ENCODE measurements around the gene CD300H. TPM values are rescaled to one million over a fixed set of nuclear protein-coding genes. Genes with fewer than 3 reads are reported as not detected.

Gene CD300H
- total RNA-seq, 1 experiment from 2014 or later: not detected

DNA sequence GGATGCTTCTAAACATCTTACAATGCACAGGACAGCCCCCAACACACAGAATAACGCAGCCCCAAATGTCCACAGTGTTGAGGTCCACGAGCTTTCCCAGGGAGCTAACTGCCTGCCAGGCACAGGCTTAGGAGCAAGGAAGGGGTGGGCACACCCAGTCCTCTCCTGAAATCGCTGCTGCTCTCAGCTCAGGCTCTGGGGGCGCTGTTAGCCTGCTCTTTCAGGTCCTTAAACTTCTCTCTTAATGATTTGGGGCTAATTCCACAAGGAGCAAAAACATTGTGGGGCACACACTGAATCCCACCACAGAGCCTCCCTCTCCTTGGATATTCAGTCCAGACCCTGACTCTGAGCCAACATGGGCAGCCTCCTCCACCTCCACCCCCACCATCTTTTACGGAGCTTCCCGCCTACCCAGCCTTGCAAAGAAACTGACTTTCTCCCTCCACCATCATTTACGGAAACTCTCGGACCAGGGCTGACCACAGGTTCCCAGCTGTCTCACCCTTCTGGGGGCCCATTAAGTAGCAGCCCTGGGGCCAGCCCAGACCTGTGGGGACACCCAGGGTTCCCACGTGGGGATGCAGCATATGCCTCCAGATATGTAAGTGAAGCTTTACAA, 1.1 kb downstream of the CD300H start:
- Histone ChIP-seq H2AFZ (ENCODE audit: low read depth, low read length, poor library complexity, severe bottlenecking) (no peak overlapping the region), H3K36me3 (ENCODE audit: control insufficient read depth in 1 of 2, insufficient read depth in 2 of 2, low read length in 2 of 2) (no peaks in the 10 kb centered on the region), H3K27ac (ENCODE audit: low read depth, low read length) (no peak overlapping the region), H3K4me1 (ENCODE audit: control insufficient read depth in 1 of 2, insufficient read depth in 2 of 2, low read length in 2 of 2) (peaks cover 14 to 25% of the 10 kb centered on the region in 2 experiments), H3K4me2 (ENCODE audit: low read length) (no peak overlapping the region), H3K9ac (ENCODE audit: low read length) (no peak overlapping the region), H3K27me3 (ENCODE audit: insufficient read depth, low read length) (peaks cover 10% of the 10 kb centered on the region; the same call in 1 of the 2 replicates), H3K4me3 (replicated peaks in 1 of 2; ENCODE audit: low read depth in 1 of 2, low read length in 2 of 2) (no peak overlapping the region), H3K9me2 (ENCODE audit: insufficient read depth) (no peaks in the 10 kb centered on the region), H3K79me2 (ENCODE audit: insufficient read depth, low read length) (no peaks in the 10 kb centered on the region), H3K9me3 (ENCODE audit: control insufficient read depth in 1 of 2, insufficient read depth in 1 of 2, low read depth in 1 of 2, low read length in 2 of 2) (no peaks in the 10 kb centered on the region), H4K20me1 (ENCODE audit: insufficient read depth) (no peaks in the 10 kb centered on the region)
- ChIA-PET RAD21 (ENCODE audit: low non-redundant PET in 1 of 2, low total read pairs in 2 of 2, uncharacterized antibody in 2 of 2, unreplicated experiment in 2 of 2) (interaction anchor here (0.5 to 1.5 kb wide), 5 partner anchors 12 to 222 kb away, joined by 3 to 7 read pairs (median 4); no protein-coding TSS in a partner anchor), POLR2A (interaction anchor here (1.6 kb wide), 1 partner anchor 91 kb away, joined by 6 read pairs; no protein-coding TSS in a partner anchor), CTCF (interaction anchor here (0.6 to 4.0 kb wide), 30 partner anchors 8 to 367 kb away, joined by 3 to 36 read pairs (median 4); partner anchors contain the start of genes CD300LD, FDXR, NAT9 and RAB37)
- intact Hi-C loops (cut with micrococcal nuclease): loop anchor here (1.0 kb wide), 4 partner anchors 36 to 198 kb away; partner anchors contain the start of gene RAB37
- peak; percentile 57 for DNase-seq (ENCODE audit: low read depth, low spot score)
- no peak for TF ChIP-seq ELF1 (IDR thresholded peaks at IDR 0.05; ENCODE audit: borderline replicate concordance, low read depth)
- no peak for TF ChIP-seq JUND (IDR thresholded peaks at IDR 0.05)
- TF ChIP-seq SIN3A (IDR thresholded peaks at IDR 0.05; ENCODE audit: low read depth): no peak
- TF ChIP-seq FOSL1 (IDR thresholded peaks at IDR 0.05; ENCODE audit: low read depth): no peak
- peak; percentile 86 for TF ChIP-seq RAD21 (IDR thresholded peaks at IDR 0.05; ENCODE audit: low read depth)
- TF ChIP-seq, protein P1, sequence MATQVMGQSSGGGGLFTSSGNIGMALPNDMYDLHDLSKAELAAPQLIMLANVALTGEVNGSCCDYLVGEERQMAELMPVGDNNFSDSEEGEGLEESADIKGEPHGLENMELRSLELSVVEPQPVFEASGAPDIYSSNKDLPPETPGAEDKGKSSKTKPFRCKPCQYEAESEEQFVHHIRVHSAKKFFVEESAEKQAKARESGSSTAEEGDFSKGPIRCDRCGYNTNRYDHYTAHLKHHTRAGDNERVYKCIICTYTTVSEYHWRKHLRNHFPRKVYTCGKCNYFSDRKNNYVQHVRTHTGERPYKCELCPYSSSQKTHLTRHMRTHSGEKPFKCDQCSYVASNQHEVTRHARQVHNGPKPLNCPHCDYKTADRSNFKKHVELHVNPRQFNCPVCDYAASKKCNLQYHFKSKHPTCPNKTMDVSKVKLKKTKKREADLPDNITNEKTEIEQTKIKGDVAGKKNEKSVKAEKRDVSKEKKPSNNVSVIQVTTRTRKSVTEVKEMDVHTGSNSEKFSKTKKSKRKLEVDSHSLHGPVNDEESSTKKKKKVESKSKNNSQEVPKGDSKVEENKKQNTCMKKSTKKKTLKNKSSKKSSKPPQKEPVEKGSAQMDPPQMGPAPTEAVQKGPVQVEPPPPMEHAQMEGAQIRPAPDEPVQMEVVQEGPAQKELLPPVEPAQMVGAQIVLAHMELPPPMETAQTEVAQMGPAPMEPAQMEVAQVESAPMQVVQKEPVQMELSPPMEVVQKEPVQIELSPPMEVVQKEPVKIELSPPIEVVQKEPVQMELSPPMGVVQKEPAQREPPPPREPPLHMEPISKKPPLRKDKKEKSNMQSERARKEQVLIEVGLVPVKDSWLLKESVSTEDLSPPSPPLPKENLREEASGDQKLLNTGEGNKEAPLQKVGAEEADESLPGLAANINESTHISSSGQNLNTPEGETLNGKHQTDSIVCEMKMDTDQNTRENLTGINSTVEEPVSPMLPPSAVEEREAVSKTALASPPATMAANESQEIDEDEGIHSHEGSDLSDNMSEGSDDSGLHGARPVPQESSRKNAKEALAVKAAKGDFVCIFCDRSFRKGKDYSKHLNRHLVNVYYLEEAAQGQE (IDR thresholded peaks at IDR 0.05; ENCODE audit: low read depth): no peak
- no peak for TF ChIP-seq POLR2A (IDR thresholded peaks at IDR 0.05; ENCODE audit: borderline replicate concordance, extremely low read depth, insufficient read depth, insufficient read length)
- TF ChIP-seq, protein P2, sequence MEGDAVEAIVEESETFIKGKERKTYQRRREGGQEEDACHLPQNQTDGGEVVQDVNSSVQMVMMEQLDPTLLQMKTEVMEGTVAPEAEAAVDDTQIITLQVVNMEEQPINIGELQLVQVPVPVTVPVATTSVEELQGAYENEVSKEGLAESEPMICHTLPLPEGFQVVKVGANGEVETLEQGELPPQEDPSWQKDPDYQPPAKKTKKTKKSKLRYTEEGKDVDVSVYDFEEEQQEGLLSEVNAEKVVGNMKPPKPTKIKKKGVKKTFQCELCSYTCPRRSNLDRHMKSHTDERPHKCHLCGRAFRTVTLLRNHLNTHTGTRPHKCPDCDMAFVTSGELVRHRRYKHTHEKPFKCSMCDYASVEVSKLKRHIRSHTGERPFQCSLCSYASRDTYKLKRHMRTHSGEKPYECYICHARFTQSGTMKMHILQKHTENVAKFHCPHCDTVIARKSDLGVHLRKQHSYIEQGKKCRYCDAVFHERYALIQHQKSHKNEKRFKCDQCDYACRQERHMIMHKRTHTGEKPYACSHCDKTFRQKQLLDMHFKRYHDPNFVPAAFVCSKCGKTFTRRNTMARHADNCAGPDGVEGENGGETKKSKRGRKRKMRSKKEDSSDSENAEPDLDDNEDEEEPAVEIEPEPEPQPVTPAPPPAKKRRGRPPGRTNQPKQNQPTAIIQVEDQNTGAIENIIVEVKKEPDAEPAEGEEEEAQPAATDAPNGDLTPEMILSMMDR (IDR thresholded peaks at IDR 0.05 in 2 of 3, conservative IDR thresholded peaks at IDR 0.05 in 1 of 3; ENCODE audit: borderline replicate concordance in 1 of 3, insufficient read depth in 1 of 3, low read depth in 2 of 3, low read length in 2 of 3): peak; percentile 84 to 98 (median 97)
- TF ChIP-seq, protein P3, sequence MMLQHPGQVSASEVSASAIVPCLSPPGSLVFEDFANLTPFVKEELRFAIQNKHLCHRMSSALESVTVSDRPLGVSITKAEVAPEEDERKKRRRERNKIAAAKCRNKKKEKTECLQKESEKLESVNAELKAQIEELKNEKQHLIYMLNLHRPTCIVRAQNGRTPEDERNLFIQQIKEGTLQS (IDR thresholded peaks at IDR 0.05): no peak
- no peak for TF ChIP-seq YY1 (IDR thresholded peaks at IDR 0.05; ENCODE audit: extremely low read depth, insufficient replicate concordance, low read depth, low read length)
- peak; percentile 75 for ATAC-seq
- BruUV-seq (replicated peaks): no TSS peak

Data from HCT116 (cell line).